ENCODE measurements around the gene CFAP45. TPM values are rescaled to one million over a fixed set of nuclear protein-coding genes. Genes with fewer than 3 reads are reported as not detected.

Gene CFAP45
- polyA plus RNA-seq, 1 donor: 3.8 TPM

DNA sequence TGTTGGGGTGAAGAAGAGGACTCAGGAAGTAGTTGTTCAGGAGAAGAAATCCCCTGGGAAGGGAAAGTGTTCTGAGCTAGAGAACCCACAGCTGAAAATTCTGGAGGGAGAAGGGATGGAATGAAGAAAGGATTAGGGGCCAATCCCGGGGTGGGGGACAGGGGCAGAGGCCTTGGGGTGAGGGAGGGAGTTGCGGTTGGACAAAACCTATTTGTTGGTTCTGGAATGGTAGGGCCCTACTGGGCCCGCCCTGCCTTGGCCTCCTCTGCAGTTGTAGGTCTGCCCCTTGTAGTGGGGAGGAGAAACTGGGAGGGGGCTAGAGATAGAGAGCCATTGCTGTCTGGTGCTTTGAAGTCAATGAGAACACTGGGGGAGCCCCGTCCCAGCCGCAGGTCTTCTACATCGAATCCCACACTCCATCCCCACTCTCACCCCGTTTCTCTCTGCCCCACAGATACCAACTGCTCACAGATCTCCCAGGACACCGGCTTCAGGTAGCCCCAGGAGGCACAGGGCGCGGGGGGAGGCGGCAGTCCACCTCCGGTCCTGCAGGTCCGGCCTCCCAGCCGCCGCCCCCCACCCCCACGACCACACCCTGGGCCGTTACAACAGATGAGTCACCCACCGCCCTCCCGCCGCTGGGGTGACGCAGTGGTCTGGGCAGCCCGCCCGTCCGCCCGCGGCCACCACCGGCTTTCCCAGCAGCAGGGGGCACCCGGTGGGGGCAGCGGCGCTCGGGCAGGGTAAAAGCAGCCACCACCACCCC, 24.2 kb upstream of the CFAP45 start:
- DNase-seq: no peak

- peak; percentile 87 for DNase-seq
Observed at GRCh38 chr1:159923203-159924024, 23.4 kb upstream of the CFAP45 start.

DNA sequence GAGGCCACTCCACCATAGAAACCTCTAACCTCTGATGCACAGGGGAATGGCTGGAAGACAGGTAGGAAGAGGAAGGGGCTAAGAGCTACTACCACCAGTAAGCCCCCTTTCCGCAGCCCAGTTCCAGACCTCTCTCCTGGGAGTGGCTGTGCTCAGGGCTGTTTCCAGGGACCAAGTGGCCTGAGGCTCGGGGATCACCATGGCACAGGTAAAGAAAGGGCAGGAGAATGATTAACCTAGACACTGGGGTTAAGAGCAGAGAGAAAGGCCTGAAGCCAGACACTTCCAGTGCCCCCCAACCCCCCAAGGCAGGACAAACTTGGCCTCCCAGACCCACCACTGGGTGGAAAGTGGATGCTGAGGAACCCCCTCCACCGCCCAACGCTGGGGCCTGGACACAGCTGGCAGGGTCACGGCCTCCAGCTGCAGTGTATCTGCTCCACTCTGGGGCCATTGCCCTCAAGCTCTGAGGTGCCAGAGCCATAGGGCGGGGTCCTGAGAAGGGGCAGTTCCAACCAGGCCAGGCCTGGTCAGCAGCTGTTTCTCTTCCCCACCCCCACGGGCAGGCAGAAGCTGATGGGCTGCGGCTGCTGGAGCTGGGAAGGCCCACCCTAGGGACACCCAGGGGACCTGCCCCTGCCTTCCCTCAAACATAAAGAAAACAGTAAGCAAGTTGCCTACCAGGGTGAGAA, 22.7 kb upstream of the CFAP45 start:
- peak; percentile 61 for DNase-seq

DNA sequence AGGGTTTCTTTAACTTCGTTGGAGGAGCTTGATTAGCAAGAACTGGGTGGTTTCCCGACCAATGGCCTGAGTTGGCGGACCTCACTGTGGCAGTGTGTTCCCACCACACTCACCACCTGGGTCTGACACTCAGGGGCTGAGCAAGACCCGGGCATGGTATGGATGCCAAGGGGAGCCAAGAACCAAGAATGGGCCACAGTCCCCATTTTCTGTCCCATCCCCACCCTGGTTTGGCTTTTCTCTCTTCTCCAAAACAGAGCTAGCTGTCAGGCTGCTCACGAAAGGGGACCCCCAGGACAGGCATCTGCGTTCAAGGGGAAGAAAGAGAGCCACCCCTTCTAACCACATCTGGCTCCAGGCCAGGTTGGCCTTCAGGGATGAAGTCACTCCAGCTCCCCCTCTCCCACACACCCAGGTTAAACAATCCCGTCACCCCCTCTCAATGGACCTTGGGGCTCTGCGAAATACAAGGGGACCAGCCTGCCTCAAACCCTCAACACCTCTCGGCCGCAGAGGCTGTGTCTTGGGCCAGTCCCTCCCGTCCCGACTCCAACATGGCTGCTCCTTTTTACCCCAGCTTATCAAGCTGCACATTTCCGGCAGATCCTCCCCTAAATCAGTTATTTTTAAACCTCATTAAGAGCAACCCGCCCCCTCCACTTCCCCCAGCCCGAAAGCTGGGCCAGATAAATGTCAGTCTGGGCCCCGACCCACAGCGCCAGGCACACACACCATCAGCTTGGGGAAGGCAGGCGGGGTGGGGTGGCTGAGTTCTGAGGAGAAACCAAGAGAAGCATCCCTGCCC, 21.9 kb upstream of the CFAP45 start:
- no peak for DNase-seq

DNA sequence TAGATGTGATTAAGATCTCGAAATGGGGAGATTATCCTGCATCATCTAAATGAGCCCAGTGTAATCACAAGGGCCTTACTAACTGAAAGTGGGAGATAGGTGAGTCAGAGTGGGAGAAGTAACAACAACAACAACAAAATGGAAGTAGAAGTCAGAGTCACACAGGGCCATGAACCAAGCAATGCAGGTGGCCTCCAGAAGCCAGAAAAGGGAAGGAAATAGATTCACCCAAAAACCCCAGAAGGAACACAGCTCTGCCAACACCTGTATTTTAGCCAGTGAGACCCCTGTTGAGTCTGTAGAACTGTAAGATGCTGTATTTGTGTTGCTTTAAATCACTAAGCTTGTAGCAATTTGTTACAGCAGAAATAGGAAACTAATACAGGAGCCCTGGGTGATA, 21.3 kb upstream of the CFAP45 start:
- no peak for DNase-seq

DNA sequence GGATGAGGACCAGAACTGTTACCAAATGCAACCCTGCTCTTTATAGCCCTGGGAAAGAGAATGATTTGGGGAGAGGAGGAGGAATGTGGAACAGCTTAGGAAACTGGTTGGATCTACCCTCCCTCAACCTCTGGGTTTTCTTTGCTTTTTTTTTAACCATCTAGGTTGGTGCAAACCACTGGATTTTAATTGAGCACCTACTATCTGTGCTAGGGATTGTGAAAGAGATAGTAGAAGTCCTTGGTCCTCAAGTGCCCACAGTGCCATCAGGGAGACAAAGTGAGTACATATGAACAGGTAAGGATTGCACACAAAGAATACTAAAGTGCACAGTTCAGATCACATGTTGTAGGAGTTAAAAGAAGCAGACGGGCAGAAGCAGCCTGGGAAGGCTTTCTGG, 20.7 kb upstream of the CFAP45 start:
- no peak for DNase-seq

DNA sequence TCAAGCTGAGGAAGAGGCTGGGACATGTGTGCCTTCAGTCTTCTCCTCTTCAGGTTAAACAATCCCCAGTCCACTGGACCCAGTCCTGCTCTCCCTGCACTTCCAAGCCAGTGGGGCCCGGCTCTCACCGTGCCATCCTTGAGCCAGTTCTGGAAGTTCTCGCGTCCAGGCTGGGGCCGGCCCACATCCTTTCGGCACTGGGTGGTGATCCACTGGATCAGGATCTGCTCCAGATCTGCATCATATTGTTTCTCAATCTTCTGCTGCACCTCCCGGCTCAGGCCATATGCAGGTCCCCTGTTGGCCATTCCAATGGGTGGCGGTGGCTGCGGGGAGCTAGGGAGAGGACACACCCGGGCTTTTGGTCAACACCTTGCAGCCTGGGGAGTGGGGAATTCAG, 20.2 kb upstream of the CFAP45 start:
- DNase-seq: no peak

DNA sequence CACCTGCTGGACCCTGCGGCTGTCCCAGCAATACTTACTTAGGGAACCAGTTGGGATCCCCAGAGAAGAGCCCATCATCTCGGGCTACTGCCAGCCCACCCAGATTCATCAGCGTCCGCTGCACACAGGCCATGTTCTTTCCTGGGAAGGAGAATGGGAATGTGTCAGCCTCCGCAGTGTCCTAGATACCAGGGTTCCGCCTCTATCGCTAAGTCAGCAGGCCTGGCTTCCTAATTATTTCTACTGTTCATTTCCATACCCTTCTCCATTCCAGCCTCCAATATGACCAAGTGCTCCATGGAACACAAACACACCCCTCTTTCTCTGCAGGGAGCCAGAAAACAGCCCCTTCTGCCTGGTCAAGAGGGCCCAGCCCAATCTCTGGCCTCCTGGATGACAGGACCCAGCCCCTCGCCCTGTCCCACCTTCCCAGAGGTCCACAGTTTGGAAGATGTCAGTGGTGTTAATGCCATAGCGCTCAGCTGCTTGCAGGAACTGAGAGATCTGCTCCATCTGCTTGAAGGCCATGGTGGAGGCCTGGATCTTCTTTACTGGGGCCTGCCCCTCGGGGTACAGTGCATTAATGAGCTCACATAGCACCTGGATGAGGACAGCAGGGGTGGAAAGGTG, 19.4 kb upstream of the CFAP45 start:
- no peak for DNase-seq

DNA sequence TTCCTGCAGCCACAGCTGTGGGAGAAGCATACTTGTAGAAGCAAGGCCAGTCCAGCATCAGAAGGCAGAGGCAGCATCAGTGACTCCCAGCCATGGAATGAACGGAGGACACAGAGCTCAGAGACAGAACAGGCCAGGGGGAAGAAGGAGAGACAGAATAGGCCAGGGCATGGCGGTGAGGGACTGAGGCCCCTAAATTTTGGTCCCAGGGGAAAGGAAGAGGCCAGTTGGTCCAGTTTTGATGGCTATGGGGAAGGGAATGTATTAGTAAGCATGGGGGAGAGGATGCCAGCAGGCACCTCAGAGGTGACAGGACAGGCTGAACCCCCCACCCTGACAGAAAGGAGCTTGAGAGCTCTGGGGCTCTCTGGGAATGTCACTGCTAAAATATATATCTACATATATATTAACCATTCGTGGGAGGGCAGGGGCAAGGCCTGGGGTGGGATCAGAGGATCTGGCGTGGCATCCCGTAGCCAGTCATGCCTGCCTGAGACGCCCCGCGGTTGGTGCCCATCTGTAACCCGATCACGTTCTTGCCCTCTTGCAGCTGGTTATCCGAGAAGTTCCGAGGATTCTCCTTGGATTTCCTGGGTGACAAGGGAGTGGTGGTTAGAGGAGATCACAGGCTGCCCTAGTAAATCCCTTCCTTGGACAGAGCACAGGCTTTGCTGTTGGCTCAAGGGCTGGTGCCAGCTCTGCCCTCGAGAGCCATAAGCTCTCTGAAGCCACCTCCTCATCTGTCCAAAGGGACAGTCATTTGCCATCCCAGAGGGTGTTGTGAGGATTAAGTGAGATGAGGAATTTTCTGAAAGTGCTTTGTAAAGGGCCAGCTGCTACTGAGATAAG, 18.6 kb upstream of the CFAP45 start:
- DNase-seq: no peak

DNA sequence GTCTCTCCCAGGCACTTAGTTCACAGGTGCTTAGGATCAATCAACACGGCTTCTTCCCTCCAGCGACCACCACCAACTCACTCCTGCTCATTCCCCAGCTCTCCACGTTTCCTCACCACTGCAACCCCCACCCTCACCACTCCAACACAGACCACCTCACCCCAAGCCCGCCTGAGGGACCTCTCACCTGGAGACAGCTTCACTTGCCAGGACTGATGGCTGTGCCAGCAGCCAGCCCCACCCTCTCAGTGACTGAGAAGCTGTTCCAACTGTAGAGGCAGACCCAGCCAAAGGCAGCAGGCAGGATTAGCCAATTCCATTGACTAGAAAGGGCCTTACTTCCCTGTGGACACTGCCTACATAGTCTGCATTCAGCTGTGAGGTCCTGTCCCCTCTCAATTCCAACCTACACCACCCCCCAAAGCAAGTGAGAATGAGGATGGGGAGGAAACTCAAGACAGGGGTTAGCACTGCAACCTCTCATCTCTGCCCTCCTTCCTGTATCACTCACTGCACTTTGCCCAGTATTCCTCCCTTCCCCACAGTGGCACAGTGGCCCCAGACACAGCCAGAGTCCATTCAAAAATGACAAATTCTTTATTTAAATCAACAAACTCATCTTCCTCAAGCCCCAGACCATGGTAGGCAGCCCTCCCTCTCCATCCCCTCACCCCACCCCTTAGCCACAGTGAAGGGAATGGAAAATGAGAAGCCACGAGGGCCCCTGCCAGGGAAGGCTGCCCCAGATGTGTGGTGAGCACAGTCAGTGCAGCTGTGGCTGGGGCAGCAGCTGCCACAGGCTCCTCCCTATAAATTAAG, 17.8 kb upstream of the CFAP45 start:
- DNase-seq: no peak

GRCh38 chr1:159916242-159917051, 16.5 kb upstream of the CFAP45 start:
- no peak for DNase-seq

DNA sequence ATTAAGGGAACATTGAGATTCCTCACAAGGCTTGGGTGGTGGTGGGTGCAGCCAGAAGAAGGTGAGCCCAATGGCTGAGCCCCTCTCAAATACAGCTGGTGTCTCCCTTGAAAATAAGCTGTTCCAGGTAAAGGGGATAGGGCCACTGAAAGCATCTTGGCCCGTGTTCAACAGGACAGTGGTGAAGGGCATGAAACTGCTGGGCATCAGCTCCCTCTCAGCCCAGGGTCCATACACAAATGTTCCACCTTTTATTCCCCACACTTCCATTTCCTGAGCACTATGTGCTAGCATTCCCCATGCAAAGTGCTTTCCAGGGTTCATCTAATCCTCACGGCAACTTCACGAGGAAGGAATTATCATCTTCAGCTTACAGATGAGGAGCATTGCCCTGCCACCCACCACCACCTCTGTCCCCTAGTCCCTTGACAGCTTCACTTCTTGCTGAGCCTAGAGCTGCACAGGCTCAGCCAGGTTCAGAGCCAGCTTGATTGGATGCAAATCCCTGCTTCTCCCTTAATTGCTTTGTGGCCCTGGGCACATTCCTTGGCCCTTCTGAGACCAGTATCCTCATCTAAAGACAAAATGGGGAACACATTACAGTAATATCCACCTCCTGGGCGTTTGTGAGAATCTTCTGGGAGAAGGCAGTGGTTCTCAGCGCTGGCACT, 15.7 kb upstream of the CFAP45 start:
- DNase-seq: no peak

GRCh38 chr1:159914252-159915018, 14.5 kb upstream of the CFAP45 start:
- DNase-seq: no peak

- DNase-seq: no peak
Observed at GRCh38 chr1:159913451-159914192, 13.7 kb upstream of the CFAP45 start.

DNA sequence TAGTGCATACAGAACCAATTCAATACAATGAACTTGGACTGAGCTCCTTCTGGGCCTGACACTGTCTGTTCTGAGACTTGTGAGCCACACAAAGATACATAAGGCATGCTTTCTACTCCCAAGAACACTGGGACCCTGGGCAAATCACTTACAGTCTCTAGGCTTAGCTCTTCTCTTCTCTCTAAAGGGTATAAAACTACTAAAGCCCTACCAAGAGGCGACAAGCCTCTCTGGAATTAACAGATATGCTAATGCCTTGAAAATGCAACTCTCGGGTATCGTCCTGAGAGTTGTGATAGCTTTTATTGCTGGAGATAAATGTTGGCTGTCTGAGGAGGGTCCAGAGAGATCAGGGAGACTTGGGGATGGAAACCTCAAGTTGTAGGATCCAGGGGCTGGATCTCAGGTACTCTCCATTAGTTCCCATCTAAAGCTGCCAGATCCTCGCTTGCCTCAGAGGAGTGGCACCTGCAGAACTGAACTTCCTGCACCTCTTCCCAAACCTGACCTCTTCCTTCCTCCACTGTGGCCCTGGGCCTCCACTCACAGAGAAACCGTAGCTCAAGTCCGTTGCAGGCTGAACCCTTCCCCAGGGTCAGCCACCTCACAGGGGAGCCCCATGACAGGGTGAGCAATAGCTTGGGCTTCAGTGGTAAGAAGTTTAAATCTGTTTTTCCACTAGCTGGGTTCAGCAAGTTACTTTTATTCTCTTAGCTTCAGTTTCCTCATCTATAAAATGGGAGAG, 11.5 kb upstream of the CFAP45 start:
- no peak for DNase-seq

Data from left kidney (tissue), 2 donors.